Astrocyte (in vitro differentiated cells and primary cell): Measurements from ENCODE around the gene CCNI. TPM values are rescaled to one million over a fixed set of nuclear protein-coding genes. Genes with fewer than 3 reads are reported as not detected.

Source experiments
- DNase-seq: peaks from one replicate; pipeline ENCODE4 v3.0.0-alpha.2; 2010; ENCODE audit warnings: low read depth
- FAIRE-seq: peaks from 2 replicates; lab custom pipeline; 2011; peaks lifted over from hg19 to GRCh38; lab: Jason Lieb, UNC
- H2AFZ ChIP-seq: 2 replicates; pipeline ENCODE4 v1.6.0; 2012; ENCODE audit warnings: low read depth, low read length, inconsistent platforms
- H3K27ac ChIP-seq: 2 replicates; pipeline ENCODE4 v1.5.1; 2011; ENCODE audit warnings: low read depth, low read length, inconsistent platforms
- H3K27me3 ChIP-seq: 2 replicates; pipeline ENCODE4 v1.6.0; 2011; ENCODE audit warnings: low read length, inconsistent platforms; ENCODE audit not compliant: insufficient read depth
- H3K36me3 ChIP-seq: 2 replicates; pipeline ENCODE4 v1.5.1; 2011; ENCODE audit warnings: low read length, inconsistent platforms; ENCODE audit not compliant: insufficient read depth
- H3K4me1 ChIP-seq: 2 replicates; pipeline ENCODE4 v1.5.1; 2011; ENCODE audit warnings: low read length, inconsistent platforms; ENCODE audit not compliant: insufficient read depth
- H3K4me2 ChIP-seq: 2 replicates; pipeline ENCODE4 v1.6.0; 2012; ENCODE audit warnings: low read length, inconsistent platforms
- H3K4me3 ChIP-seq: 2 replicates; pipeline ENCODE4 v1.5.1; 2011; ENCODE audit warnings: low read depth, mild to moderate bottlenecking, low read length, inconsistent platforms; ENCODE audit not compliant: insufficient read depth
- H3K79me2 ChIP-seq: 2 replicates; pipeline ENCODE4 v1.6.0; 2012; ENCODE audit warnings: mild to moderate bottlenecking, low read length, inconsistent platforms; ENCODE audit not compliant: insufficient read depth
- H3K9ac ChIP-seq: 2 replicates; pipeline ENCODE4 v1.6.0; 2012; ENCODE audit warnings: mild to moderate bottlenecking, low read length, inconsistent platforms
- H3K9me3 ChIP-seq: 2 replicates; pipeline ENCODE4 v1.5.1; 2012; ENCODE audit warnings: low read depth, mild to moderate bottlenecking, low read length, inconsistent platforms; ENCODE audit not compliant: insufficient read depth
- H4K20me1 ChIP-seq: 2 replicates; pipeline ENCODE4 v1.6.0; 2012; ENCODE audit warnings: low read length, inconsistent platforms; ENCODE audit not compliant: insufficient read depth
- H3K27ac Mint-ChIP-seq: one replicate; pipeline ENCODE4 v1.8.0; 2021; ENCODE audit warnings: mild to moderate bottlenecking, mixed read lengths; ENCODE audit not compliant: unreplicated experiment
- H3K27me3 Mint-ChIP-seq: one replicate; pipeline ENCODE4 v1.8.0; 2021; ENCODE audit warnings: low read depth, mixed read lengths; ENCODE audit not compliant: unreplicated experiment
- H3K36me3 Mint-ChIP-seq: one replicate; pipeline ENCODE4 v1.8.0; 2021; ENCODE audit warnings: low read depth, mixed read lengths; ENCODE audit not compliant: unreplicated experiment
- H3K4me1 Mint-ChIP-seq: one replicate; pipeline ENCODE4 v1.8.0; 2021; ENCODE audit warnings: low read depth, mixed read lengths; ENCODE audit not compliant: unreplicated experiment
- H3K4me3 Mint-ChIP-seq: one replicate; pipeline ENCODE4 v1.8.0; 2021; ENCODE audit warnings: mild to moderate bottlenecking, moderate library complexity, mixed read lengths; ENCODE audit not compliant: unreplicated experiment
- H3K9me3 Mint-ChIP-seq: one replicate; pipeline ENCODE4 v1.8.0; 2021; ENCODE audit warnings: mild to moderate bottlenecking, mixed read lengths; ENCODE audit not compliant: unreplicated experiment
- EZH2 ChIP-seq: IDR thresholded peaks from 2 replicates; pipeline ENCODE4 v1.6.1; 2012; ENCODE audit warnings: mild to moderate bottlenecking, low read length, inconsistent platforms; ENCODE audit not compliant: insufficient read depth
- total RNA-seq: library from RNA; stranded (reverse); gene quantifications from 2 replicates; pipeline ENCODE4 v1.2.1, GENCODE V29; 2021
- TF ChIP-seq, protein P1 (sequence below): IDR thresholded peaks from 2 replicates; pipeline ENCODE4 v1.5.1; 2011; ENCODE audit warnings: low read depth, mild to moderate bottlenecking, inconsistent platforms, low read length, moderate library complexity; ENCODE audit not compliant: insufficient read depth

The CCNI gene
- total RNA-seq, 1 donor from 2014 or later = 141 TPM

DNA sequence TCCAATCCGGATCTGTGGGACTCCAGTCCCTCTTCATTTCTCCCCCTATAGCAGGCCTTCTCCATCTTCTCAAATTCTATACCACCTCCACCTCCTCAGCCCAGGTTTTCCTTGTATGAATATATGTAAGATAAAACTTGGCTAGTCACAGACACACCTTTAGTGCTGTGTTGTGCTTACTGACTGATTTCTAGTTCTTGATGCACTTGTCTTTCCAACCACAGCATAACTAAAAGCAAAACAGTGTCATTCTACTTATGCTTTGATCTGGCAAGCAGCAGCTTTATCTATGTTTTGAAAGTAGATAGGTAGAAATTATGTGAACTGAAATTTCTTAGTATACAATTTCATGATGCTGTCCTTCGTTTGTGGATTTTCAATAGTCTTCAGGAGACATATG lies 47.5 kb downstream of the CCNI start:
- H3K27ac Mint-ChIP-seq = peak overlapping the region; percentile 43
- H3K79me2 ChIP-seq = peaks cover 10% of the 10 kb centered on the region
- DNase-seq = no peak
- peaks cover 42% of the 10 kb centered on the region for H3K36me3 Mint-ChIP-seq
- H3K4me2 ChIP-seq = no peak overlapping the region
- peaks cover 3% of the 10 kb centered on the region for H3K4me1 ChIP-seq
- H3K9me3 Mint-ChIP-seq = no peaks in the 10 kb centered on the region
- peaks cover 87% of the 10 kb centered on the region for H3K36me3 ChIP-seq
- H3K4me1 Mint-ChIP-seq = peaks cover 37% of the 10 kb centered on the region
- no peak overlapping the region for H3K4me3 ChIP-seq
- H3K27me3 ChIP-seq = no peaks in the 10 kb centered on the region
- no peak overlapping the region for H3K9ac ChIP-seq
- no peaks in the 10 kb centered on the region for H3K27me3 Mint-ChIP-seq
- no peak for FAIRE-seq
- H2AFZ ChIP-seq = no peak overlapping the region
- TF ChIP-seq, protein P1, sequence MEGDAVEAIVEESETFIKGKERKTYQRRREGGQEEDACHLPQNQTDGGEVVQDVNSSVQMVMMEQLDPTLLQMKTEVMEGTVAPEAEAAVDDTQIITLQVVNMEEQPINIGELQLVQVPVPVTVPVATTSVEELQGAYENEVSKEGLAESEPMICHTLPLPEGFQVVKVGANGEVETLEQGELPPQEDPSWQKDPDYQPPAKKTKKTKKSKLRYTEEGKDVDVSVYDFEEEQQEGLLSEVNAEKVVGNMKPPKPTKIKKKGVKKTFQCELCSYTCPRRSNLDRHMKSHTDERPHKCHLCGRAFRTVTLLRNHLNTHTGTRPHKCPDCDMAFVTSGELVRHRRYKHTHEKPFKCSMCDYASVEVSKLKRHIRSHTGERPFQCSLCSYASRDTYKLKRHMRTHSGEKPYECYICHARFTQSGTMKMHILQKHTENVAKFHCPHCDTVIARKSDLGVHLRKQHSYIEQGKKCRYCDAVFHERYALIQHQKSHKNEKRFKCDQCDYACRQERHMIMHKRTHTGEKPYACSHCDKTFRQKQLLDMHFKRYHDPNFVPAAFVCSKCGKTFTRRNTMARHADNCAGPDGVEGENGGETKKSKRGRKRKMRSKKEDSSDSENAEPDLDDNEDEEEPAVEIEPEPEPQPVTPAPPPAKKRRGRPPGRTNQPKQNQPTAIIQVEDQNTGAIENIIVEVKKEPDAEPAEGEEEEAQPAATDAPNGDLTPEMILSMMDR = no peak
- TF ChIP-seq EZH2 = no peak
- no peak overlapping the region for H3K4me3 Mint-ChIP-seq
- no peaks in the 10 kb centered on the region for H3K9me3 ChIP-seq
- no peak overlapping the region for H3K27ac ChIP-seq
- no peaks in the 10 kb centered on the region for H4K20me1 ChIP-seq

DNA sequence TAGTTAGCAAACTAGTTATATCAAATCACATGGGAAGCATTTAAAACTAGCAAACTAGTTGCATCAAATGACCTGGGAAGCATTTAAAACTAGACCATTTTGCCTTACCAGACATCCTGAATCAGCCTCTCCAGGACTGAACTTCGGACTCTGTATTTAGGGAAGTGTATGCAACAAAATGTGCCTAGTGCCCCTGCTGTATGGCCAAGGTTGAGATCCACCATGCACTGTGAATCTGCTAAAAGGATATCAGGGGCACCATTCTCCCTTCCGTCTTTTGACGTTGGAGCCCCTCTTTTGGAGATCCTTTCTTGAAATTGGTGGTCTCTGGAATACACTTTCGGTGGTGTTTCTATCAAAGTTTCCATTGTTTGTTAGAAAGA lies 49.5 kb downstream of the CCNI start:
- peaks cover 41% of the 10 kb centered on the region for H3K36me3 Mint-ChIP-seq
- Histone ChIP-seq H3K79me2 (peaks cover 10% of the 10 kb centered on the region), H3K4me3 (no peak overlapping the region), H2AFZ (no peak overlapping the region), H3K27me3 (no peaks in the 10 kb centered on the region), H3K4me1 (peaks cover 21% of the 10 kb centered on the region), H3K9ac (no peak overlapping the region), H3K27ac (no peak overlapping the region), H3K4me2 (no peak overlapping the region), H3K36me3 (peaks cover 73% of the 10 kb centered on the region), H3K9me3 (no peaks in the 10 kb centered on the region), H4K20me1 (no peaks in the 10 kb centered on the region)
- H3K27ac Mint-ChIP-seq = peak overlapping the region; percentile 91
- DNase-seq (no peak), FAIRE-seq (no peak)
- no peak overlapping the region for H3K4me3 Mint-ChIP-seq
- no peaks in the 10 kb centered on the region for H3K9me3 Mint-ChIP-seq
- H3K4me1 Mint-ChIP-seq = peaks cover 55% of the 10 kb centered on the region
- no peaks in the 10 kb centered on the region for H3K27me3 Mint-ChIP-seq
- TF ChIP-seq, protein P1 = no peak
- no peak for TF ChIP-seq EZH2

DNA sequence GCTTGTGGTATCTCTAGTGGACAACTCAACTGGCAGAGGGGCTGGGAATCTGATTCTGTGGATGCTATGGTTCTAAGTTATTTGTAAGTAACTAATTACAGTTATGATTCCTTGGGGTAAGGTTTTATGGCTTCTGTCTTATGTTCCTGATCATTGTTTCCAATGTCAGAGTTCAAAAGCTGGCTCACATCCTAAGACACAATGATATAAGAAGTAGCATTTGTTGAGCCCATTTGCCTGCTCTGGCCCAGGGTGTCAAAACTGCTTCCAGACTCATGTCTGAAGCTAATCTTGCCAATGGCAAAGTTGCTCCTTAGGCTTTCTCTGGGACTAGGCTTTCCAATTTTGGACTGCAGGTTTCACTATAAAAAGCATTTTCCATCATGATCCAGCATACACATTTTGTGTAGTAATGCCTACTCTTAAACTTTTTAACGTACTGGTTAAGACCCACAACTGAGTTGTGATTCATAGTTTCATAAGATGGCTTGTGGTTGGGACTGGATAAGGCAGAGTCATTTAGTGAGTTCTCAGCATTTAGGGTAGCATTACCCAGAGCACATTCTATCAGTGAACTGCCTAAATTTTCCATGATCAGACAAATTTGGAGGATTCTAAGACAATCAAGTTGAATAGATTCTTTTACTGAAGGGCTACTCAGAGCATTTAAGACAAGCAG lies 50.0 kb downstream of the CCNI start:
- H3K36me3 ChIP-seq = peaks cover 73% of the 10 kb centered on the region
- H3K4me3 Mint-ChIP-seq = no peak overlapping the region

More for the DNA sequence above, 50.0 kb downstream of the CCNI start:
- H3K27ac Mint-ChIP-seq = peak overlapping the region; percentile 91
- DNase-seq = peak; percentile 76
- Histone ChIP-seq H3K27ac (no peak overlapping the region), H2AFZ (no peak overlapping the region), H3K4me2 (no peak overlapping the region), H3K4me3 (no peak overlapping the region), H3K9ac (no peak overlapping the region), H3K4me1 (peaks cover 26% of the 10 kb centered on the region), H4K20me1 (no peaks in the 10 kb centered on the region), H3K27me3 (no peaks in the 10 kb centered on the region), H3K79me2 (peaks cover 10% of the 10 kb centered on the region), H3K9me3 (no peaks in the 10 kb centered on the region)
- no peaks in the 10 kb centered on the region for H3K9me3 Mint-ChIP-seq
- peaks cover 42% of the 10 kb centered on the region for H3K36me3 Mint-ChIP-seq
- no peak for FAIRE-seq
- H3K27me3 Mint-ChIP-seq = no peaks in the 10 kb centered on the region
- peaks cover 59% of the 10 kb centered on the region for H3K4me1 Mint-ChIP-seq
- TF ChIP-seq EZH2 = no peak
- TF ChIP-seq, protein P1 = no peak
